A673 (cell line): ENCODE results near the gene CFAP221.

Experiments
- CTCF ChIP-seq: fragments of 300-800, 200-600 bp; sonication (generic); conservative IDR thresholded peaks from 2 replicates; pipeline ENCODE4 v1.5.1; 2017; ENCODE audit warnings: low read depth, mild to moderate bottlenecking, antibody characterized with exemption, low read length, moderate library complexity, mixed read lengths
- EZH2 ChIP-seq: fragments of 200-600 bp; sonication (generic); IDR thresholded peaks from 2 replicates; pipeline ENCODE4 v1.6.1; 2017; ENCODE audit warnings: borderline replicate concordance, low read depth, mild to moderate bottlenecking, mixed read lengths, antibody characterized with exemption, low read length; ENCODE audit not compliant: poor library complexity, severe bottlenecking

DNA sequence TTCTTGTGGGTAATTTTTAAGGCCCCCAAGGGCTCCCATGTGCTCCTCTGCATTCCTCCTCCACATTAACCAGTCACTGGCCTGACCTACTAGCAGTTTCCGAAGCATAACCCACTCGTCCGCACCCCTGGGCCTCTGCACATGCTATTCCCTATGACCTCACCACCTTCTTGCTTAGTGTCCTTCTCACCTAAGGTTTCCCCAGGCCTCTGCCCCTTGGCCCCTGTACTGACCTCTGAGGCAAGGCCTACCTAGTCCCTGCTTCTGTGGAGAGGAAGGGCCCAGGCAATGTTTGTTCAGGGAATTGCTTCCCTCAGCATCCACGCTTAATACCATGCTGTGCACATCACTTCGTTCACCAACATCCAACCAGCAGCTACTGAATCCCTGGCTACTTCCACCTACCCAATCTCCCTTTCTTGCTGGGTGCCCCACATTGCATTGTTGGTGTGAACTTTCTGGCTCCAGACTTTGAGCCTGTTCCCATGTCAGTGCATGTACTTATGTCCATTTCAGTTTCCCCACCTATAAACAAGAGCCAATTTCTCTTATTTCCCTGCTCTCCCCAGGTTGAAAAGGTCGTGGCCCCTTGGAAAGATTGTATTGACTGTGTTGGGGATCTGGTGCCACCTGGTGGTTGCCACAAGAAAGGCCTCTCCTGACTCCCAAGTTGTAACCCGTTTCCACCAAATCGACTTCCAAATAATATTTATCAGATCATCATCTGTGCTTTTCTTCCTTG is 115.5 kb downstream of the CFAP221 start:
- TF ChIP-seq CTCF (peak; percentile 92), EZH2 (no peak)
